ENCODE results near the gene ALK.

Gene ALK

DNA sequence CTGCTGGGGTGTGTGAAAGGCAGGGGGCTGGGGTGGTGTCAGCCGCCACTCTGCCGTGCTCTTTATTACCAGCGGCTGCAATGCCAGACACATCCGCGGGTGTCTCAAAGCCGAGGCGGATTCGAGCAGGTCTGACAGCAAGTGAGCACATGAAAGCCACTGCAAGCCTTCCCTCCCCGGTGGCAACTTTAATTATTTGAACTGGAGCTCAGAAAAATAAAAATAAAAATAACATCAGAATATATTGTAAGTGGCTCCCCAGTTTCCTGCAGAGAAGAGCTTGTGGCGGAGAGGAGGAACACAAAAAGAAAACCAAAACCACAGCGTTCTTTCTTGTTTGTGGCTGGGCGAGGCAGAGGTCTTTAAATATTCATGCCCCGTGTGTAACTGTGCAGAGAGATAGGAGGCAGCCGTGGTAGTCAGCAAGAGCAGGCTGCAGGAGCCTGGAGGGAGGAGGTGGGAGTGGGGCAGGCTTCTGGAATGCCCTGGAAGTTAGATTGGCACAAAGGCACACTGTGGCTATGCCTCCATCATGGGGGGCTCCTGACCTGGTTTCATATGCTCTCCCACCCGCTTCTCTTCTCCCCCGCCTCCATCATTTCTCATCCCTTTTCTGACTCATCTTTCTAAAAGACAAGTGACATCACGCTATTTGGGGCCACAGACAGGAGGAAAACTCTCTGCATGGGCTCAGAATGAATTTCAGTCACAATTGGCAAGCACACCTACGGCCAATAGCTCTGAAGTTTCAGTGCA is 606.4 kb downstream of the ALK start:
- no peak overlapping the region for H3K4me3 ChIP-seq (ENCODE audit: low read depth, low read length, poor library complexity, severe bottlenecking)
- H3K9me2 ChIP-seq (ENCODE audit: low read depth, low read length), result no peaks in the 10 kb centered on the region
- no peaks in the 10 kb centered on the region for H3K4me1 ChIP-seq (ENCODE audit: insufficient read depth, low read length, severe bottlenecking)
- no peak overlapping the region for H3K27ac ChIP-seq (ENCODE audit: low read depth, low read length, poor library complexity, severe bottlenecking)
- TF ChIP-seq EZH2 (IDR thresholded peaks at IDR 0.05; ENCODE audit: borderline replicate concordance, low read length), result no peak
- TF ChIP-seq, protein P1, sequence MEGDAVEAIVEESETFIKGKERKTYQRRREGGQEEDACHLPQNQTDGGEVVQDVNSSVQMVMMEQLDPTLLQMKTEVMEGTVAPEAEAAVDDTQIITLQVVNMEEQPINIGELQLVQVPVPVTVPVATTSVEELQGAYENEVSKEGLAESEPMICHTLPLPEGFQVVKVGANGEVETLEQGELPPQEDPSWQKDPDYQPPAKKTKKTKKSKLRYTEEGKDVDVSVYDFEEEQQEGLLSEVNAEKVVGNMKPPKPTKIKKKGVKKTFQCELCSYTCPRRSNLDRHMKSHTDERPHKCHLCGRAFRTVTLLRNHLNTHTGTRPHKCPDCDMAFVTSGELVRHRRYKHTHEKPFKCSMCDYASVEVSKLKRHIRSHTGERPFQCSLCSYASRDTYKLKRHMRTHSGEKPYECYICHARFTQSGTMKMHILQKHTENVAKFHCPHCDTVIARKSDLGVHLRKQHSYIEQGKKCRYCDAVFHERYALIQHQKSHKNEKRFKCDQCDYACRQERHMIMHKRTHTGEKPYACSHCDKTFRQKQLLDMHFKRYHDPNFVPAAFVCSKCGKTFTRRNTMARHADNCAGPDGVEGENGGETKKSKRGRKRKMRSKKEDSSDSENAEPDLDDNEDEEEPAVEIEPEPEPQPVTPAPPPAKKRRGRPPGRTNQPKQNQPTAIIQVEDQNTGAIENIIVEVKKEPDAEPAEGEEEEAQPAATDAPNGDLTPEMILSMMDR (IDR thresholded peaks at IDR 0.05; ENCODE audit: low read length), result no peak
- no peaks in the 10 kb centered on the region for H3K9me3 ChIP-seq (ENCODE audit: low read length)
- no peaks in the 10 kb centered on the region for H3K36me3 ChIP-seq (ENCODE audit: insufficient read depth, low read length)
- no peak overlapping the region for H3K9ac ChIP-seq (ENCODE audit: low read length)
- no peaks in the 10 kb centered on the region for H3K27me3 ChIP-seq (ENCODE audit: insufficient read depth, low read length)
- no peaks in the 10 kb centered on the region for H3F3A ChIP-seq (ENCODE audit: insufficient read depth, low read length)
- H4K20me1 ChIP-seq (ENCODE audit: insufficient read depth, low read length), result no peaks in the 10 kb centered on the region
- H2AFZ ChIP-seq (ENCODE audit: low read length), result no peak overlapping the region
- no peaks in the 10 kb centered on the region for H3K79me2 ChIP-seq (ENCODE audit: insufficient read depth, low read length)
- H3K4me2 ChIP-seq (ENCODE audit: low read length), result no peak overlapping the region

DNA sequence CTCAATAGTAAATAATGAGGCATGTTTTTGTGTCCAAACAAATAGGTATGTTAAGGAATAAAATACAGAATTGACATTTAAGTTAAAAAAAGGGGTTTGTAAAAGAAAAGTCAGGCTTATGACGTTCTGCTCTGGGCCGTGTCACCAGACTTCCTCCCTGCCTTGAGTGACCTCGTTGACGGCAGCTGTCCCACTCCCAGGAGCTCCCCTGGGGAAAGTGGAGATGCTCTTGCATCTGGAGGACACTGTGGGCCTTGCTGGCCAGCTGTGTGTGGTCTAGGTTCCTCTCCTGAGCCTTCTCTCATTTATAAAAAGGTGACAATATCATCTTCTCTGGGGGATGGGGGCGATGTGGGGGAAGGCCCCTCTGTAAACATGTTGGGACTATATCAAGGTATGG is 609.9 kb downstream of the ALK start:
- H2AFZ ChIP-seq (ENCODE audit: low read length), result no peak overlapping the region
- H3K4me2 ChIP-seq (ENCODE audit: low read length), result no peak overlapping the region
- no peaks in the 10 kb centered on the region for H3K36me3 ChIP-seq (ENCODE audit: insufficient read depth, low read length)
- no peak overlapping the region for H3K9ac ChIP-seq (ENCODE audit: low read length)
- H3F3A ChIP-seq (ENCODE audit: insufficient read depth, low read length), result no peaks in the 10 kb centered on the region
- no peaks in the 10 kb centered on the region for H3K9me2 ChIP-seq (ENCODE audit: low read depth, low read length)
- H3K27ac ChIP-seq (ENCODE audit: low read depth, low read length, poor library complexity, severe bottlenecking), result no peak overlapping the region
- H3K27me3 ChIP-seq (ENCODE audit: insufficient read depth, low read length), result no peaks in the 10 kb centered on the region
- H3K79me2 ChIP-seq (ENCODE audit: insufficient read depth, low read length), result no peaks in the 10 kb centered on the region
- no peak overlapping the region for H3K4me3 ChIP-seq (ENCODE audit: low read depth, low read length, poor library complexity, severe bottlenecking)
- H4K20me1 ChIP-seq (ENCODE audit: insufficient read depth, low read length), result no peaks in the 10 kb centered on the region
- no peaks in the 10 kb centered on the region for H3K9me3 ChIP-seq (ENCODE audit: low read length)
- TF ChIP-seq, protein P1 (IDR thresholded peaks at IDR 0.05; ENCODE audit: low read length), result no peak
- no peak for TF ChIP-seq EZH2 (IDR thresholded peaks at IDR 0.05; ENCODE audit: borderline replicate concordance, low read length)
- no peaks in the 10 kb centered on the region for H3K4me1 ChIP-seq (ENCODE audit: insufficient read depth, low read length, severe bottlenecking)

DNA sequence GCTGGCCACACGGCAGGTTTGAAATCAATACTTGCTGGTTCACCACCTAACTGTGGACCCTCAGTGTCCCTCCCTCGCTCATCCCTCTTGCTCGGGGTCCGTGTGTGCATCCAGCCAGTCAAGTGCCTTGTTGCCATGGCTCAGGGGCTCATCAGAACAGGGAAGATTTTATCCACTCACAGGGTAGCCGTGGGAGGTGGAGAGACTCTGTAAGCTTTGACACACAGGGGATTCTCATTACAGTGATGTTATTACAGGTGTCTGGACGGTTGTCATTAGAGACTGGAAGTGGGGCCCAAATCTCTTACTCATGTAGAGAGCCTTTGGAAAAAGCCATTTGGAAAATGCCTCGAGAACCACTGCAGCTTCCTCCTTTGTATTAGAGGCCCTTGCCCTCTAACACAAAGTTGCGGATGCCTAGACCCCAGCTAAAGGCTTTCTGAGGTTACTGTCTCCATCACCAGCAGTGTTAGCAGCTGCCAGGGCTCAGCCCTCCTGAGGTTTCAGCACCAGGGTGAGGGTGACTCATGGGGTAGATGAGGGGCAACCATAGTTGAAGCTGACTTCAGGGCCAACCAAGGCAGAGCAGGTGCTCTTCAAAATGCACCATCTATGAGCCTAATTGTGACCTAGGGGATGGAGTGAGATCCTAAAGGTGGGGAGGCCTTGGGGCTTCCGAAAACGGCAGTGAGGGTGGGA is 610.6 kb downstream of the ALK start:
- Histone ChIP-seq H3K9me2 (ENCODE audit: low read depth, low read length) (no peaks in the 10 kb centered on the region), H3K4me2 (ENCODE audit: low read length) (no peak overlapping the region), H3K9me3 (ENCODE audit: low read length) (no peaks in the 10 kb centered on the region), H3K4me3 (ENCODE audit: low read depth, low read length, poor library complexity, severe bottlenecking) (no peak overlapping the region), H3F3A (ENCODE audit: insufficient read depth, low read length) (no peaks in the 10 kb centered on the region), H3K27me3 (ENCODE audit: insufficient read depth, low read length) (no peaks in the 10 kb centered on the region), H3K79me2 (ENCODE audit: insufficient read depth, low read length) (no peaks in the 10 kb centered on the region), H2AFZ (ENCODE audit: low read length) (no peak overlapping the region), H3K27ac (ENCODE audit: low read depth, low read length, poor library complexity, severe bottlenecking) (no peak overlapping the region), H3K9ac (ENCODE audit: low read length) (no peak overlapping the region), H4K20me1 (ENCODE audit: insufficient read depth, low read length) (no peaks in the 10 kb centered on the region), H3K4me1 (ENCODE audit: insufficient read depth, low read length, severe bottlenecking) (no peaks in the 10 kb centered on the region), H3K36me3 (ENCODE audit: insufficient read depth, low read length) (no peaks in the 10 kb centered on the region)
- TF ChIP-seq, protein P1 (IDR thresholded peaks at IDR 0.05; ENCODE audit: low read length), result no peak
- no peak for TF ChIP-seq EZH2 (IDR thresholded peaks at IDR 0.05; ENCODE audit: borderline replicate concordance, low read length)
